Peyer's patch (tissue), 4 donors: ENCODE data around the gene MCRIP2. TPM values are rescaled to one million over a fixed set of nuclear protein-coding genes. Genes with fewer than 3 reads are reported as not detected.

Experiments used
- DNase-seq, 3 donors: peaks; one replicate each; pipeline ENCODE4 v3.0.0-alpha.2; 2017 to 2019
- H3K27ac ChIP-seq, 4 donors: fragments of 200-600 bp; sonication (generic); one replicate each; pipeline ENCODE4 v1.5.1; 2016 to 2019
- H3K27me3 ChIP-seq, 2 donors: fragments of 200-600 bp; sonication (generic); one replicate each; pipeline ENCODE4 v1.5.1; 2019
- H3K36me3 ChIP-seq, 3 donors: fragments of 200-600 bp; sonication (generic); one replicate each; pipeline ENCODE4 v1.5.1; 2016 to 2019
- H3K4me1 ChIP-seq, 4 donors: fragments of 200-600 bp; sonication (generic); one replicate each; pipeline ENCODE4 v1.5.1; 2016 to 2019
- H3K4me3 ChIP-seq, 4 donors: fragments of 200-600 bp; sonication (generic); 1 replicate in 3 of 4; 2 replicates in 1 of 4; pipeline ENCODE4 v1.5.1; 2016 to 2019; ENCODE audit warnings: mild to moderate bottlenecking in 1 of 4
- H3K9me3 ChIP-seq, 4 donors: fragments of 200-600 bp; sonication (generic); one replicate each; pipeline ENCODE4 v1.5.1; 2016 to 2019; ENCODE audit warnings: mild to moderate bottlenecking in 1 of 4
- POLR2A ChIP-seq, 2 donors: fragments of 450-650 bp; IDR thresholded peaks; one replicate each; pipeline ENCODE4 v1.5.1; 2017; ENCODE audit warnings: antibody characterized with exemption in 2 of 2, mild to moderate bottlenecking in 2 of 2, moderate library complexity in 2 of 2
- total RNA-seq, 4 donors: library from RNA; depleted of rRNA; stranded (reverse); fragments of >200 nt; gene quantifications; one replicate each; pipeline ENCODE4 v1.1.0, GENCODE V29; 2016
- TF ChIP-seq, protein P1 (sequence below), 6 experiments: fragments of 450-650 bp in 4 of 6; fragments of 200-600 bp in 2 of 6; sonication (generic) in 1 of 6; IDR thresholded peaks; one replicate each; pipeline ENCODE4 v1.5.1; 2017 to 2019; ENCODE audit warnings: antibody characterized with exemption in 6 of 6, mild to moderate bottlenecking in 3 of 6, moderate library complexity in 1 of 6

MCRIP2 gene
- total RNA-seq, 4 donors from 2014 or later, result 114 to 260 (median 222) TPM

- no peak for DNase-seq
- TF ChIP-seq POLR2A (IDR thresholded peaks at IDR 0.05), result no peak
- TF ChIP-seq, protein P1, sequence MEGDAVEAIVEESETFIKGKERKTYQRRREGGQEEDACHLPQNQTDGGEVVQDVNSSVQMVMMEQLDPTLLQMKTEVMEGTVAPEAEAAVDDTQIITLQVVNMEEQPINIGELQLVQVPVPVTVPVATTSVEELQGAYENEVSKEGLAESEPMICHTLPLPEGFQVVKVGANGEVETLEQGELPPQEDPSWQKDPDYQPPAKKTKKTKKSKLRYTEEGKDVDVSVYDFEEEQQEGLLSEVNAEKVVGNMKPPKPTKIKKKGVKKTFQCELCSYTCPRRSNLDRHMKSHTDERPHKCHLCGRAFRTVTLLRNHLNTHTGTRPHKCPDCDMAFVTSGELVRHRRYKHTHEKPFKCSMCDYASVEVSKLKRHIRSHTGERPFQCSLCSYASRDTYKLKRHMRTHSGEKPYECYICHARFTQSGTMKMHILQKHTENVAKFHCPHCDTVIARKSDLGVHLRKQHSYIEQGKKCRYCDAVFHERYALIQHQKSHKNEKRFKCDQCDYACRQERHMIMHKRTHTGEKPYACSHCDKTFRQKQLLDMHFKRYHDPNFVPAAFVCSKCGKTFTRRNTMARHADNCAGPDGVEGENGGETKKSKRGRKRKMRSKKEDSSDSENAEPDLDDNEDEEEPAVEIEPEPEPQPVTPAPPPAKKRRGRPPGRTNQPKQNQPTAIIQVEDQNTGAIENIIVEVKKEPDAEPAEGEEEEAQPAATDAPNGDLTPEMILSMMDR (IDR thresholded peaks at IDR 0.05), result no peak
- Histone ChIP-seq H3K36me3 (no peaks in the 10 kb centered on the region), H3K9me3 (no peaks in the 10 kb centered on the region), H3K4me3 (no peak overlapping the region), H3K27me3 (no peaks in the 10 kb centered on the region), H3K4me1 (peaks cover 0 to 48% (median 18%) of the 10 kb centered on the region in 4 donors), H3K27ac (peak overlapping the region in 3 of 4 donors; percentile 90 to 98 (median 95))
These were observed 2.9 kb downstream of the MCRIP2 start for GRCh38 chr16:644556-644955.

DNA sequence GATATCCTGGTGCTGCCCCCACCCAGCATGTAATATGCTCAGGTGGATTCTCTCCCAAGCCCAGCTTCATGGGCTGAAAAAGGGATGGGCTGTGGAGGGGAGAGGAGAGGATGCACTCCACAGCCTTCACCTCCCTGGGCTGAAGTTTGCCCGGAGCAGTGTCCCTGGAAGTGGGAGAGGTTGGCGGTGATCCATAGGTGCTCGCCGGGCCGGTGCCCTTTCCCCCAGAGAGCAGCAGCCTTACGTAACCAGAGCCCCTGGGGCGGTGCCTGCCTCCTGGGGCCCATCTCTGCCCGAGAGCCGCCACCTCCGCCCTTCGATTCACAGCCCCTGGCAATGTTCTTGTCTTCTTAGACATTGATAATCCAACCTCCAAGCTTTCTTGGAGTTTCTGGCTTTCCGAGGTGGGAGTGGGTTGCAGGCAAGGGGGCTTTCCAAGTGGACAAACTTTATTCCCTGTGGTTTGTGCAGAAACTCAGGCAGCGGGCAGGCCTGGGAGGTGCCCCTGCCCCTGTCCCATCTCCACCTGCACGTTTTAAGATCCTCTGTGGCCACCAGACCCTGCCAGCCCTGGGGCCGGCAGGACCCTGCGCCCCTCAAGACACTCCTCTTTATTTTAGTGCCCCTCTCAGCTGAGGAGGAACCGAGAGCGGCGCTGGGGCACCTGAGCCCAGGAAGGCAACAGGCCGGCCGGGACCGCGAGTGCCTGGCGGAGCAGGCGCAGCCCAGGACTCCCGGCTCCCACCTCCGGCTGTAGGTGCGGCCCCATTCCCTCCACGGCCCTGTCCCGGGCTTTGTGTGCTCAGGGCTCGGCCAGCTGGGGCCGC is 4.4 kb downstream of the MCRIP2 start:
- Histone ChIP-seq H3K36me3 (no peaks in the 10 kb centered on the region), H3K27ac (peak overlapping the region in 3 of 4 donors; percentile 90 to 98 (median 95)), H3K4me3 (peak overlapping the region in 2 of 4 donors; percentile 65 to 80), H3K27me3 (no peaks in the 10 kb centered on the region), H3K4me1 (peaks cover 0 to 62% (median 21%) of the 10 kb centered on the region in 4 donors), H3K9me3 (no peaks in the 10 kb centered on the region)
- peak in 2 of 3 donors; percentile 89 to 90 for DNase-seq
- peak; percentile 56 to 83 for TF ChIP-seq POLR2A (IDR thresholded peaks at IDR 0.05)
- TF ChIP-seq, protein P1 (IDR thresholded peaks at IDR 0.05), result no peak

GRCh38 chr16:646679-647172 is 5.1 kb downstream of the MCRIP2 start:
- Histone ChIP-seq H3K4me1 (peaks cover 0 to 64% (median 20%) of the 10 kb centered on the region in 4 donors), H3K27ac (peak overlapping the region in 3 of 4 donors; percentile 90 to 98 (median 95)), H3K36me3 (no peaks in the 10 kb centered on the region), H3K9me3 (no peaks in the 10 kb centered on the region), H3K27me3 (no peaks in the 10 kb centered on the region), H3K4me3 (peak overlapping the region in 2 of 4 donors; percentile 65 to 80)
- no peak for DNase-seq
- TF ChIP-seq, protein P1 (IDR thresholded peaks at IDR 0.05), result no peak
- TF ChIP-seq POLR2A (IDR thresholded peaks at IDR 0.05), result no peak

GRCh38 chr16:647173-647902 is 5.7 kb downstream of the MCRIP2 start:
- Histone ChIP-seq H3K4me1 (peaks cover 0 to 64% (median 20%) of the 10 kb centered on the region in 4 donors), H3K36me3 (no peaks in the 10 kb centered on the region), H3K27me3 (no peaks in the 10 kb centered on the region), H3K9me3 (no peaks in the 10 kb centered on the region), H3K4me3 (peak overlapping the region in 2 of 4 donors; percentile 65 to 80), H3K27ac (peak overlapping the region; percentile 90 to 98 (median 95))
- peak in 1 of 3 donors; percentile 69 for DNase-seq
- TF ChIP-seq POLR2A (IDR thresholded peaks at IDR 0.05), result peak in 1 of 2 donors; percentile 36
- TF ChIP-seq, protein P1 (IDR thresholded peaks at IDR 0.05), result no peak

DNA sequence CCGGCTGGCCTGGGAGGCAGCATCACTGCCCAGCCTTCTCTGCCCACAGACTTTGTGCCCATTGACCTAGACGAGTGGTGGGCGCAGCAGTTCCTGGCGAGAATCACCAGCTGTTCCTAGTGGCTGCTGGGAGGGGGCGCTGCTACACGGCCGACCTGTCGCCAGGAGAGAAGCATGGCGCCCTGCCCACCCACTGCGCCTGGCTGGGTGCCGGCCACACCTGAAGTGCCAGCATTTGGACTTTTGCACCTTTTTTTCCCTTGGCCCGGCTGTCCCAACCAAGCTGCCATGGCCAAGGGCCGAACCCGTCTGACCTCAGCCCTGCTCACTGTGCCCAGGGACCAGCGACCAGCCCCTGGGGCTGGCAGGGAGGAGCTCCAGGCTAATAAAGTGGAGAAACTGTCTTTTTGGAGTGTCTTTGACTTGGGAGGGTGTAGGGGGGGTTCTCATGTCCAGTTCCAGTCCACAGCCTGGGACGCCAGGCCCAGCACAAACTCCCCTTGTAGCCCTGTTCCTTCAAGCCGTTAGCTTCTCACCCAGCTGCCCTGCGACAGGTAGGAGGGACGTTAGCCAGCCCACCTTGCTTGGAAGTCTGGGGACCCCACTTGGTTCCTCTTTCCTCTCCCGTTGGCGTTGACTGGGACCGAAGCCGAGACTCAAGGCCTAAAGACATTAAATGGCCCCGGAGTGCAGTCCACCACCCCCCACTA is 6.6 kb downstream of the MCRIP2 start:
- Histone ChIP-seq H3K4me3 (peak overlapping the region; percentile 65 to 80 (median 76)), H3K9me3 (no peaks in the 10 kb centered on the region), H3K27me3 (no peaks in the 10 kb centered on the region), H3K4me1 (peaks cover 0 to 64% (median 17%) of the 10 kb centered on the region in 4 donors), H3K27ac (peak overlapping the region; percentile 90 to 98 (median 95)), H3K36me3 (peaks cover 0 to 2% (median 0%) of the 10 kb centered on the region in 3 donors)
- TF ChIP-seq, protein P1 (IDR thresholded peaks at IDR 0.05), result peak; percentile 23 to 82 (median 55)
- TF ChIP-seq POLR2A (IDR thresholded peaks at IDR 0.05), result peak; percentile 62 to 66
- peak; percentile 48 to 93 (median 90) for DNase-seq
